Breast epithelium (tissue), 3 donors: ENCODE results near the gene FGR.

Source experiments
- POLR2AphosphoS5 ChIP-seq, 3 donors: sonication (generic); formaldehyde crosslinking; IDR thresholded peaks; one replicate each; pipeline ENCODE4 v1.6.1; 2017; ENCODE audit warnings: antibody characterized with exemption in 3 of 3
- TF ChIP-seq, protein P1 (sequence below), 3 donors: fragments of 450-650 bp; IDR thresholded peaks; one replicate each; pipeline ENCODE4 v1.5.1; 2016 to 2017; ENCODE audit warnings: antibody characterized with exemption in 3 of 3, mild to moderate bottlenecking in 3 of 3, moderate library complexity in 3 of 3

DNA sequence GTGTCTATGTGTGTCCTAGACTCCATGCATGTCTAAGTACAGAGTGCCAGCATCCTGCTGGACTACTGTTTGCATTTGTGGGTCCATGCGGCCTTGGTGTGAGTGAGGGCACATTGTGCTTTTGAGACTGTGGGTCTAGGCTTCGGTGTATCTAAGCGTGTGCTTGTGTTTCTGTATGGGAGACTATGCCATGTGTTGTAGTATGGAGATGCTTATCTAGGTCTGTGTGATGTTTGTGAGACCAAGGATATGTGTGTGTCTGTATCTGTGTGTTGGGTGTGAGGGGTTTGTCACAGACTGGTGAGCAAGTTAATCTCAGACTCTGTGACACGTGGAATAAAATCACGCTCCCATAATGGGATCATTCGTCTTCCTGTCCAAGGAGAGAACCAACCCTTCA is 45.5 kb downstream of the FGR start:
- TF ChIP-seq, protein P1, sequence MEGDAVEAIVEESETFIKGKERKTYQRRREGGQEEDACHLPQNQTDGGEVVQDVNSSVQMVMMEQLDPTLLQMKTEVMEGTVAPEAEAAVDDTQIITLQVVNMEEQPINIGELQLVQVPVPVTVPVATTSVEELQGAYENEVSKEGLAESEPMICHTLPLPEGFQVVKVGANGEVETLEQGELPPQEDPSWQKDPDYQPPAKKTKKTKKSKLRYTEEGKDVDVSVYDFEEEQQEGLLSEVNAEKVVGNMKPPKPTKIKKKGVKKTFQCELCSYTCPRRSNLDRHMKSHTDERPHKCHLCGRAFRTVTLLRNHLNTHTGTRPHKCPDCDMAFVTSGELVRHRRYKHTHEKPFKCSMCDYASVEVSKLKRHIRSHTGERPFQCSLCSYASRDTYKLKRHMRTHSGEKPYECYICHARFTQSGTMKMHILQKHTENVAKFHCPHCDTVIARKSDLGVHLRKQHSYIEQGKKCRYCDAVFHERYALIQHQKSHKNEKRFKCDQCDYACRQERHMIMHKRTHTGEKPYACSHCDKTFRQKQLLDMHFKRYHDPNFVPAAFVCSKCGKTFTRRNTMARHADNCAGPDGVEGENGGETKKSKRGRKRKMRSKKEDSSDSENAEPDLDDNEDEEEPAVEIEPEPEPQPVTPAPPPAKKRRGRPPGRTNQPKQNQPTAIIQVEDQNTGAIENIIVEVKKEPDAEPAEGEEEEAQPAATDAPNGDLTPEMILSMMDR (IDR thresholded peaks at IDR 0.05): no peak
- no peak for TF ChIP-seq POLR2AphosphoS5 (IDR thresholded peaks at IDR 0.05)
